ENCODE data around the gene VPS37B.
A peak's percentile ranks its signal among the peaks of the same experiment; 100 is the strongest.
"Not testable (repeated sequence)": the region's sequence is repeated elsewhere in the genome, so short reads cannot be mapped to it uniquely, and the experiment has no call there.

The VPS37B gene

GRCh38 chr12:122905258-122905657 is 9.3 kb upstream of the VPS37B start:
- not testable (repeated sequence) for DNase-seq

GRCh38 chr12:122903693-122904034 is 7.7 kb upstream of the VPS37B start:
- no peak for DNase-seq

GRCh38 chr12:122902854-122903692 is 7.1 kb upstream of the VPS37B start:
- no peak for DNase-seq

GRCh38 chr12:122899887-122900286 is 4.0 kb upstream of the VPS37B start:
- DNase-seq = no peak

- DNase-seq = no peak
Observed at GRCh38 chr12:122896662-122897061, 738 bp upstream of the VPS37B start.

GRCh38 chr12:122895320-122895703 is 612 bp downstream of the VPS37B start:
- DNase-seq = peak; percentile 53

GRCh38 chr12:122894193-122895121 is 1.5 kb downstream of the VPS37B start:
- DNase-seq = peak; percentile 93

GRCh38 chr12:122893208-122894153 is 2.4 kb downstream of the VPS37B start:
- DNase-seq = no peak

GRCh38 chr12:122892724-122893123 is 3.2 kb downstream of the VPS37B start:
- DNase-seq = not testable (repeated sequence)

GRCh38 chr12:122891661-122892525 is 4.0 kb downstream of the VPS37B start:
- peak; percentile 59 for DNase-seq

GRCh38 chr12:122889761-122890520 is 6.0 kb downstream of the VPS37B start:
- peak; percentile 83 for DNase-seq

- DNase-seq = peak; percentile 71
Observed at GRCh38 chr12:122888232-122888752, 7.6 kb downstream of the VPS37B start.

- DNase-seq = no peak
Observed at GRCh38 chr12:122887819-122888212, 8.1 kb downstream of the VPS37B start.

- peak; percentile 90 for DNase-seq
Observed at GRCh38 chr12:122886851-122887818, 8.8 kb downstream of the VPS37B start.

- DNase-seq = no peak
Observed at GRCh38 chr12:122886161-122886560, 9.8 kb downstream of the VPS37B start.

- no peak for DNase-seq
Observed at GRCh38 chr12:122884860-122885259, 11.1 kb downstream of the VPS37B start.

GRCh38 chr12:122884091-122884826 is 11.7 kb downstream of the VPS37B start:
- no peak for DNase-seq

GRCh38 chr12:122882908-122883558 is 12.9 kb downstream of the VPS37B start:
- DNase-seq = peak; percentile 76

All from hematopoietic multipotent progenitor cell treated with erythropoietin and hydrocortisone succinate and interleukin-3 and kit ligand, for 4 days (in vitro differentiated cells).